ENCODE measurements around the gene GIPC2.
"Not testable (repeated sequence)": the region's sequence is repeated elsewhere in the genome, so short reads cannot be mapped to it uniquely, and the experiment has no call there.

The GIPC2 gene

GRCh38 chr1:78047631-78048030, 1.9 kb downstream of the GIPC2 start:
- H3K4me3 ChIP-seq (ENCODE audit: low read length) = no peak overlapping the region
- TF ChIP-seq ZNF274 (IDR thresholded peaks at IDR 0.05; ENCODE audit: low read depth, low read length) = no peak

- TF ChIP-seq ZNF274 (IDR thresholded peaks at IDR 0.05; ENCODE audit: low read depth, low read length) = no peak
- H3K4me3 ChIP-seq (ENCODE audit: low read length) = no peak overlapping the region
Observed at GRCh38 chr1:78048446-78048845, 2.7 kb downstream of the GIPC2 start.

- H3K4me3 ChIP-seq (ENCODE audit: low read length) = no peak overlapping the region
- TF ChIP-seq ZNF274 (IDR thresholded peaks at IDR 0.05; ENCODE audit: low read depth, low read length) = no peak
Observed at GRCh38 chr1:78049396-78049795, 3.6 kb downstream of the GIPC2 start.

- no peak for TF ChIP-seq ZNF274 (IDR thresholded peaks at IDR 0.05; ENCODE audit: low read depth, low read length)
- no peak overlapping the region for H3K4me3 ChIP-seq (ENCODE audit: low read length)
Observed at GRCh38 chr1:78051005-78051404, 5.2 kb downstream of the GIPC2 start.

- no peak overlapping the region for H3K4me3 ChIP-seq (ENCODE audit: low read length)
- TF ChIP-seq ZNF274 (IDR thresholded peaks at IDR 0.05; ENCODE audit: low read depth, low read length) = no peak
Observed at GRCh38 chr1:78052685-78053405, 7.1 kb downstream of the GIPC2 start.

- no peak for TF ChIP-seq ZNF274 (IDR thresholded peaks at IDR 0.05; ENCODE audit: low read depth, low read length)
- no peak overlapping the region for H3K4me3 ChIP-seq (ENCODE audit: low read length)
Observed at GRCh38 chr1:78053498-78053897, 7.7 kb downstream of the GIPC2 start.

- H3K4me3 ChIP-seq (ENCODE audit: low read length) = no peak overlapping the region
- TF ChIP-seq ZNF274 (IDR thresholded peaks at IDR 0.05; ENCODE audit: low read depth, low read length) = no peak
Observed at GRCh38 chr1:78054559-78054958, 8.8 kb downstream of the GIPC2 start.

GRCh38 chr1:78054972-78055371, 9.2 kb downstream of the GIPC2 start:
- H3K4me3 ChIP-seq (ENCODE audit: low read length) = no peak overlapping the region
- TF ChIP-seq ZNF274 (IDR thresholded peaks at IDR 0.05; ENCODE audit: low read depth, low read length) = no peak

GRCh38 chr1:78055565-78056132, 9.9 kb downstream of the GIPC2 start:
- no peak overlapping the region for H3K4me3 ChIP-seq (ENCODE audit: low read length)
- TF ChIP-seq ZNF274 (IDR thresholded peaks at IDR 0.05; ENCODE audit: low read depth, low read length) = no peak

- no peak for TF ChIP-seq ZNF274 (IDR thresholded peaks at IDR 0.05; ENCODE audit: low read depth, low read length)
Observed at GRCh38 chr1:78058670-78059069, 12.9 kb downstream of the GIPC2 start.

GRCh38 chr1:78060857-78061563, 15.2 kb downstream of the GIPC2 start:
- TF ChIP-seq ZNF274 (IDR thresholded peaks at IDR 0.05; ENCODE audit: low read depth, low read length) = no peak
- no peak overlapping the region for H3K4me3 ChIP-seq (ENCODE audit: low read length)

More at GRCh38 chr1:78058670-78059069, 12.9 kb downstream of the GIPC2 start:
- H3K4me3 ChIP-seq (ENCODE audit: low read length) = no peak overlapping the region

GRCh38 chr1:78061825-78062523, 16.2 kb downstream of the GIPC2 start:
- no peak for TF ChIP-seq ZNF274 (IDR thresholded peaks at IDR 0.05; ENCODE audit: low read depth, low read length)
- H3K4me3 ChIP-seq (ENCODE audit: low read length) = no peak overlapping the region

- H3K4me3 ChIP-seq (ENCODE audit: low read length) = not testable (repeated sequence)
Observed at GRCh38 chr1:78064886-78065285, 19.1 kb downstream of the GIPC2 start.

GRCh38 chr1:78068681-78069283, 23.0 kb downstream of the GIPC2 start:
- H3K4me3 ChIP-seq (ENCODE audit: low read length) = no peak overlapping the region
- no peak for TF ChIP-seq ZNF274 (IDR thresholded peaks at IDR 0.05; ENCODE audit: low read depth, low read length)
